ENCODE measurements around the gene INSYN2B. TPM values are rescaled to one million over a fixed set of nuclear protein-coding genes. Genes with fewer than 3 reads are reported as not detected.

The INSYN2B gene
- total RNA-seq, 1 donor from 2014 or later = 0.35 TPM

DNA sequence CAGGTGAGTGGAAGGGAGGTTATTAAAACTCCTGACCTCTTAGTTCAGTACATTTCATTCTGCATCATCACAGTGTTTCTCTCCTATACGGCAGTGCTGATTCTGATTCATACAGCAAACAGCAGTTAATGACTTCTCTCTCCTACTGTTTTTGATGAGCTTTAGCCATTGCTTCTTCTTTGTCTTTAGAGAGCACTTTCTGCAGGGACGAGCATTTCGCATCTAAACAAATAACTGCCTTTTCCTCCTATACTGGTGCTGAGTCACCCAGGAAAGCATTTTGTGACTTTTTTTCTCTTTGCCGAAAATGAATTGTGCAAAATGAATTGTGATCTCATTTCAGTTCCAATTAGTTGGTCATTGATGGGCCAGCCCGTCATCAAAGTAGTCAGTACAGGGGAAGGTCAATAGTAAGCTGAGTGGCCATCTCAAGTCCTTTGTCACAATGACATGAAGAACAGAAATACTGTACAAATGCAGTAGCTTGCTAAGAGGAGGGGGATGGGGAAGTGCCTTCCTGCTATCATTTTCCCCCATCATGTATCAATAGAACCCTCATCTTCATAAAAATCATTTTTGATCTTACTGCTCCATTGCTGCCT is 98.5 kb downstream of the INSYN2B start:
- DNase-seq (ENCODE audit: low read depth, low spot score) = no peak
- Mint-ChIP-seq H3K27me3 (ENCODE audit: low read depth) (no peaks in the 10 kb centered on the region), H3K27ac (ENCODE audit: unreplicated experiment) (no peak overlapping the region), H3K4me1 (no peaks in the 10 kb centered on the region), H3K9me3 (peaks cover 2% of the 10 kb centered on the region), H3K36me3 (ENCODE audit: low read depth) (no peaks in the 10 kb centered on the region), H3K4me3 (no peak overlapping the region)
- TF ChIP-seq, protein P1, sequence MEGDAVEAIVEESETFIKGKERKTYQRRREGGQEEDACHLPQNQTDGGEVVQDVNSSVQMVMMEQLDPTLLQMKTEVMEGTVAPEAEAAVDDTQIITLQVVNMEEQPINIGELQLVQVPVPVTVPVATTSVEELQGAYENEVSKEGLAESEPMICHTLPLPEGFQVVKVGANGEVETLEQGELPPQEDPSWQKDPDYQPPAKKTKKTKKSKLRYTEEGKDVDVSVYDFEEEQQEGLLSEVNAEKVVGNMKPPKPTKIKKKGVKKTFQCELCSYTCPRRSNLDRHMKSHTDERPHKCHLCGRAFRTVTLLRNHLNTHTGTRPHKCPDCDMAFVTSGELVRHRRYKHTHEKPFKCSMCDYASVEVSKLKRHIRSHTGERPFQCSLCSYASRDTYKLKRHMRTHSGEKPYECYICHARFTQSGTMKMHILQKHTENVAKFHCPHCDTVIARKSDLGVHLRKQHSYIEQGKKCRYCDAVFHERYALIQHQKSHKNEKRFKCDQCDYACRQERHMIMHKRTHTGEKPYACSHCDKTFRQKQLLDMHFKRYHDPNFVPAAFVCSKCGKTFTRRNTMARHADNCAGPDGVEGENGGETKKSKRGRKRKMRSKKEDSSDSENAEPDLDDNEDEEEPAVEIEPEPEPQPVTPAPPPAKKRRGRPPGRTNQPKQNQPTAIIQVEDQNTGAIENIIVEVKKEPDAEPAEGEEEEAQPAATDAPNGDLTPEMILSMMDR (conservative IDR thresholded peaks at IDR 0.05) = no peak

DNA sequence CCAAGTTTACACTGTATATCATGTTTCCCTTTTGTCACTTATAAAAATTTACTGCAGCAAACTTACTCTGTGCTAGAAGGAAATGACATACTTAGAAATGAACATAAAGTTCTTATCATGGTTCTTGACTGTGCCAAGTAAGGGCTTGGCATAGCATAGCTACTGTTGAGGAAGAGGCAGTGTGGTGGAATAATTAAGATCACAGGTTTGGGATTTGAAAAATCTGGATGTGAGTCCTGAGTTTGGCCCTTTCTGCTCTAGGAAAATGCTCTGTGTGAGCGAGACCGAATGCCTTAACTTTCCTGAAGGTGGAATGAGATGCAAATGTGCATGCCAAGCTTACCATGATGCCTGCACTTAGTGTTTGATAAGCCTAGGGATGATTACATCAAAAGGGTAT is 99.5 kb downstream of the INSYN2B start:
- H3K27me3 Mint-ChIP-seq (ENCODE audit: low read depth) = no peaks in the 10 kb centered on the region
- H3K4me3 Mint-ChIP-seq = no peak overlapping the region
- no peak for DNase-seq (ENCODE audit: low read depth, low spot score)

DNA sequence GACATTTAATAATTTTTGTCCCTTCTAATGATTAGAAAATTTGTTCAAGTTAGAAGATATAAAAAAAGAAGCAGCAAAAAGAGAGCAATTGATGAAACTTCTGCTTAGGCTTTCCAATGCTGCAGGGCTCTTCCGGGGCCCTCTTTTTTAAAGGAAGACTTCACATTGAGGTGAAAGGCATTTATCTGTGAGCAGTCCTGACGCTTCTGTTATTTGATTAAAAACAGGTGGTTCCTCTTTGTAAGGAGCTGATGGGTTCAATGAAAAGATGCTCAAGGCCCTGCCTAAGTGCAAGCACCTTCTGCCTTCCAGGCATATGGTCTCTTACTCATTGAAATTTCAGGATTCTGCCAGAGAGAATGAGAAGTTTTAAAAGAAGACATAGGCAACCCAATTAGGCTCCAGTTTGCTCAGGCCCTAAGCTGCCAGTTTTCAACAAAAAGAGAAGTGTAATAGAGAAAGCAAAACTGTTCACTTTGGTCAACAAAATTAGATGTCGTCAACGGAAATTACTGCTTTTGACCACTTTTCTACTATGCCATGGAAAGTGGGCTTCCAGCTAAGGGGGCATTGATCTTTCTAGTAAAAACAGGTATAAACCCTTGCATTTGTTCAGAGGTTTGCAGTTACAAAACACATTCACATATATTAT is 100.2 kb downstream of the INSYN2B start:
- H3K36me3 Mint-ChIP-seq (ENCODE audit: low read depth) = no peaks in the 10 kb centered on the region
- peaks cover 2% of the 10 kb centered on the region for H3K9me3 Mint-ChIP-seq
- DNase-seq (ENCODE audit: low read depth, low spot score) = no peak
- TF ChIP-seq, protein P1 (conservative IDR thresholded peaks at IDR 0.05) = no peak
- H3K27me3 Mint-ChIP-seq (ENCODE audit: low read depth) = no peaks in the 10 kb centered on the region
- H3K27ac Mint-ChIP-seq (ENCODE audit: unreplicated experiment) = no peak overlapping the region
- no peak overlapping the region for H3K4me3 Mint-ChIP-seq
- no peaks in the 10 kb centered on the region for H3K4me1 Mint-ChIP-seq

More for the DNA sequence above, 99.5 kb downstream of the INSYN2B start:
- H3K36me3 Mint-ChIP-seq (ENCODE audit: low read depth) = no peaks in the 10 kb centered on the region
- no peak overlapping the region for H3K27ac Mint-ChIP-seq (ENCODE audit: unreplicated experiment)
- TF ChIP-seq, protein P1 (conservative IDR thresholded peaks at IDR 0.05) = no peak
- H3K9me3 Mint-ChIP-seq = peaks cover 2% of the 10 kb centered on the region
- H3K4me1 Mint-ChIP-seq = no peaks in the 10 kb centered on the region

DNA sequence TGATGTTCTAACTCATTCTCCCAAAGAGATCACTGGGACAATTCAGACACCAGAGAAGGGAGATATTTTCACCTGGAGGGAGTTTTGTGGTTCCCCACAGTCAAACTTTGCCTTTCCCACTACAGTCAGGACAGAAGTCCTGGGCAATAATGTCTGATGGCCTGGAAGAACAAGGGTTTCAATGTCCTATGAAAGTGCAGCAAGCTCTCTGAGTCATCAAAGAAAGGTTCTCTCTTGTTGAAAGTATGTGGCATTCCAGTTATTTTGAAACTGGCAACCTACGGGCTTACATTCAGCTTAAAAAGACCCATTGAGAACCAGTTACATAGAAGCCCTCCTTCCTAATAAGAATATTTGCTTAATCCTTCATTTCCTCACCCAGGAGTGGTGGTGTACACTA is 103.9 kb downstream of the INSYN2B start:
- no peak overlapping the region for H3K4me3 Mint-ChIP-seq
- no peaks in the 10 kb centered on the region for H3K36me3 Mint-ChIP-seq (ENCODE audit: low read depth)
- DNase-seq (ENCODE audit: low read depth, low spot score) = no peak
- TF ChIP-seq, protein P1 (conservative IDR thresholded peaks at IDR 0.05) = no peak
- peaks cover 2% of the 10 kb centered on the region for H3K9me3 Mint-ChIP-seq
- no peaks in the 10 kb centered on the region for H3K4me1 Mint-ChIP-seq
- H3K27me3 Mint-ChIP-seq (ENCODE audit: low read depth) = no peaks in the 10 kb centered on the region
- H3K27ac Mint-ChIP-seq (ENCODE audit: unreplicated experiment) = no peak overlapping the region

DNA sequence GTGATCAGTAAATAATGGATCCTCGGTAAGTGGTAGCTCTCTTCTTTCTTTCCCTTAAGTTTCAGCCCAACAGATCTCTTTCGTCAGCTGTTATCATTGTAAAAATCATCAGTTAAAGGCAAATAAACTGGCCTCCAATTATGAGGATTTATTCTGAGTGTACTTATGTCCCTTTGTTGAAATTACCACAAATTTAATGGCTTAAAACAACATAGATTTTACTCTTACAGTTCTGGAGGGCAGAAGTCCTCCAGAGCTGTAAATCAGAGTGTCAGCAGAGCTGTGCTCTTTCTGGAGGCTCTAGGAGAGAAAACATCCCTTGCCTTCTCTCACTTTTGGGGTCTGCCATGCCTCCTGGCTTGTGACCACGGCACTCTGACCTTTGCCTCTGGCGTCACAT is 104.6 kb downstream of the INSYN2B start:
- Mint-ChIP-seq H3K4me1 (no peaks in the 10 kb centered on the region), H3K36me3 (ENCODE audit: low read depth) (no peaks in the 10 kb centered on the region), H3K4me3 (no peak overlapping the region), H3K27ac (ENCODE audit: unreplicated experiment) (no peak overlapping the region), H3K27me3 (ENCODE audit: low read depth) (no peaks in the 10 kb centered on the region), H3K9me3 (peaks cover 2% of the 10 kb centered on the region)
- TF ChIP-seq, protein P1 (conservative IDR thresholded peaks at IDR 0.05) = no peak
- DNase-seq (ENCODE audit: low read depth, low spot score) = no peak
